Hepatocyte (in vitro differentiated cells): ENCODE data around the gene ZNF219.

Experiments used
- EZH2 ChIP-seq: fragments of 200-600 bp; sonication (generic); IDR thresholded peaks from 2 replicates; pipeline ENCODE4 v1.6.1; 2016; ENCODE audit warnings: antibody characterized with exemption, mild to moderate bottlenecking, borderline replicate concordance
- EZH2phosphoT487 ChIP-seq: fragments of 200-600 bp; sonication (generic); IDR thresholded peaks from one replicate; pipeline ENCODE4 v1.6.1; 2018; ENCODE audit warnings: antibody characterized with exemption, mild to moderate bottlenecking, low read depth, moderate library complexity; ENCODE audit not compliant: unreplicated experiment, severe bottlenecking
- TF ChIP-seq, protein P1 (sequence below): fragments of 200-600 bp; sonication (generic); IDR thresholded peaks from 2 replicates; pipeline ENCODE4 v1.5.1; 2016; ENCODE audit warnings: antibody characterized with exemption, mild to moderate bottlenecking; ENCODE audit not compliant: poor library complexity

DNA sequence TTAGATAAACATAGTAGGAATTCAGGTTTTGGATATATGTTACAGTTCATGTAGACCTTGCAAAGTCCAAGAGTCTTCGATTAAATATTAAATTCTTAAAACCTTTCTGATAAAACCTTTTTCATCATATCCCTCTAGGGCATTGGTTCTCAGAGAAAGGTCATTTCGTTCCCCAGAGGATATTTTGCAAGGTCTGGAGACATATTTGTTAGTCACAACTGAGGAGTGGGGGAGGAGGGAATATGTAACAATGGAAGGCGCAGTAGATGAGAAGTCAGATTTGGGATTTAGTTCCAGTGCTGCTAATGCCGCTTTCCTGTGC lies 7.7 kb upstream of the ZNF219 start:
- TF ChIP-seq, protein P1, sequence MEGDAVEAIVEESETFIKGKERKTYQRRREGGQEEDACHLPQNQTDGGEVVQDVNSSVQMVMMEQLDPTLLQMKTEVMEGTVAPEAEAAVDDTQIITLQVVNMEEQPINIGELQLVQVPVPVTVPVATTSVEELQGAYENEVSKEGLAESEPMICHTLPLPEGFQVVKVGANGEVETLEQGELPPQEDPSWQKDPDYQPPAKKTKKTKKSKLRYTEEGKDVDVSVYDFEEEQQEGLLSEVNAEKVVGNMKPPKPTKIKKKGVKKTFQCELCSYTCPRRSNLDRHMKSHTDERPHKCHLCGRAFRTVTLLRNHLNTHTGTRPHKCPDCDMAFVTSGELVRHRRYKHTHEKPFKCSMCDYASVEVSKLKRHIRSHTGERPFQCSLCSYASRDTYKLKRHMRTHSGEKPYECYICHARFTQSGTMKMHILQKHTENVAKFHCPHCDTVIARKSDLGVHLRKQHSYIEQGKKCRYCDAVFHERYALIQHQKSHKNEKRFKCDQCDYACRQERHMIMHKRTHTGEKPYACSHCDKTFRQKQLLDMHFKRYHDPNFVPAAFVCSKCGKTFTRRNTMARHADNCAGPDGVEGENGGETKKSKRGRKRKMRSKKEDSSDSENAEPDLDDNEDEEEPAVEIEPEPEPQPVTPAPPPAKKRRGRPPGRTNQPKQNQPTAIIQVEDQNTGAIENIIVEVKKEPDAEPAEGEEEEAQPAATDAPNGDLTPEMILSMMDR = no peak
- no peak for TF ChIP-seq EZH2phosphoT487
- TF ChIP-seq EZH2 = no peak
